GM23338 (cell line): Measurements from ENCODE around the gene RHEBL1.

Source experiments
- CREB1 ChIP-seq: fragments of 250-450 bp; sonication (Bioruptor Pico); IDR thresholded peaks from 2 replicates; pipeline ENCODE4 v1.5.0; 2020; ENCODE audit warnings: low read depth, mild to moderate bottlenecking, moderate library complexity
- CTCF ChIP-seq, 2 experiments: fragments of 200-600 bp in 1 of 2; sonication (generic) in 1 of 2; conservative IDR thresholded peaks; 2 replicates each; pipeline versions ENCODE4 v1.5.1 to v1.6.1; 2016 to 2017; ENCODE audit warnings: antibody characterized with exemption in 2 of 2, low read depth in 2 of 2, mild to moderate bottlenecking in 2 of 2, moderate library complexity in 1 of 2
- EZH2 ChIP-seq: fragments of 200-600 bp; sonication (generic); IDR thresholded peaks from one replicate; pipeline ENCODE4 v1.8.0; 2017; ENCODE audit warnings: antibody characterized with exemption, mild to moderate bottlenecking, low read depth; ENCODE audit not compliant: unreplicated experiment
- EZH2phosphoT487 ChIP-seq: fragments of 200-600 bp; sonication (generic); IDR thresholded peaks from one replicate; pipeline ENCODE4 v1.8.1; 2018; ENCODE audit warnings: antibody characterized with exemption; ENCODE audit not compliant: unreplicated experiment
- POLR2AphosphoS5 ChIP-seq: IDR thresholded peaks from 2 replicates; pipeline ENCODE4 v1.6.1; 2016; ENCODE audit warnings: antibody characterized with exemption, low read depth
- STAT1 ChIP-seq: IDR thresholded peaks from one replicate; pipeline ENCODE4 v1.6.1; 2016; ENCODE audit warnings: antibody characterized with exemption; ENCODE audit not compliant: unreplicated experiment

DNA sequence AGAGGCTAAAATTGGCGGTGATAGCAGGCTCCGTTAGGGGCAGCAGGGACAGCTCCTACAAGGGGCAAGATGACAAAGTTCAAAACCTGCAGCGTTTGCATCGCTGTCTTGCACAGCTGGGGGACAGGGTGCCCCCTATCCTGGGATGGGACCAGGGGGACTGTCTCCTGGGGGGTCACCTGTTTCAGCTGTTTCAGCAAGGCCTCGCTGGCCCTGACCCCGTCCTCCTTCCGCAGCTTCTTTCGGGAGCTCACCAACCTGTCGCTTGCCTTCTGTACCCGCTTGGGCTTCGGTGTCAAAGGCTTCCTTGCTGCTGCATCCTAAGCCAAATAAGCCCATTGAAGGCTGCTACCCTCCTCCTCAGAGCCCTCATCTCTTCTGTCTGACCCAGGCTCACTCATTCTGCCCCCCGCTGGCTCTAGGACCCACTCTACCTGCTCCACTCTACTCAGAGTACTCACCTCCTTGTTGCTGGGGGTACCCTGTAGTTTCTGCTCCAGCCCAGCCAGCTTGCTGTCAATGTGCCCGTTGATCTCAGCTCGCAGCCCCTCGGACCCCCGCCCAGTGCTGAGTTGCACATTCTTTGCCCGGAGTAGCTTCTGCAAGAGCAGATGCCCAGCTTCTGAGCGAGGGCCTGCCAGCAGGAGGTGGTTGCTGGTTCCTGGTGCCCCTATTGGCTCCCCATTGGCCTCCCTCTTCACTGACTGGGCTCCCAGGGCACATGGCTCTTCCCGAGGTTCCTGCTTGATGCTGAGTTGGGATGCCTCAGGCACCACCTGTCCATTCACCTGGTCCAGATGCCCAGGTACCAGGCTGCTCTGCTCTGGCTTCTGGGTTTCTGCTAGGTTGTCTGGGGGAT lies 38.8 kb downstream of the RHEBL1 start:
- TF ChIP-seq STAT1 (no peak), CTCF (conservative IDR thresholded peaks at IDR 0.05; ENCODE audit: low read depth in 2 of 2) (no peak), CREB1 (CRISPR knock-in tag) (no peak), POLR2AphosphoS5 (no peak), EZH2 (no peak), EZH2phosphoT487 (no peak)
